Measurements from ENCODE around the gene NARF. TPM values are rescaled to one million over a fixed set of nuclear protein-coding genes. Genes with fewer than 3 reads are reported as not detected.

Gene NARF
- total and polyA plus RNA-seq, 2 donors from 2014 or later, result 29.1 to 45.8 TPM

- intact Hi-C loops (cut with DNase I), result no loop called here
- H3K4me3 ChIP-seq (ENCODE audit: low read length in 3 of 3), result no peak overlapping the region
- H3K36me3 ChIP-seq (ENCODE audit: control insufficient read depth in 2 of 3, insufficient read depth in 3 of 3, low read length in 3 of 3), result no peaks in the 10 kb centered on the region
- DNase-seq, result peak; percentile 88 to 92 (median 89)
- H3K4me1 ChIP-seq (ENCODE audit: control insufficient read depth in 2 of 3, insufficient read depth in 2 of 3, low read depth in 1 of 3, low read length in 3 of 3), result peaks cover 0 to 9% (median 2%) of the 10 kb centered on the region in 3 donors
- H3K27ac ChIP-seq (ENCODE audit: low read depth in 2 of 2, low read length in 2 of 2), result no peak overlapping the region
- no peaks in the 10 kb centered on the region for H3K9me3 ChIP-seq (ENCODE audit: control insufficient read depth in 2 of 3, insufficient read depth in 1 of 3, low read length in 3 of 3)
- no peaks in the 10 kb centered on the region for H3K27me3 ChIP-seq (ENCODE audit: control insufficient read depth, insufficient read depth, low read length)
- H3K9ac ChIP-seq (ENCODE audit: low read length in 3 of 3), result no peak overlapping the region
- TF ChIP-seq CTCF (IDR thresholded peaks at IDR 0.05; ENCODE audit: borderline replicate concordance, extremely low read depth, insufficient read depth), result peak; percentile 26
- FAIRE-seq, result no peak
Measured at GRCh38 chr17:82414548-82415281, 43.8 kb upstream of the NARF start.

GRCh38 chr17:82415336-82415735 lies 43.2 kb upstream of the NARF start:
- FAIRE-seq (no peak), DNase-seq (peak in 1 of 5 donors; percentile 73)
- Histone ChIP-seq H3K4me3 (ENCODE audit: low read length in 3 of 3) (no peak overlapping the region), H3K27ac (ENCODE audit: low read depth in 2 of 2, low read length in 2 of 2) (no peak overlapping the region), H3K4me1 (ENCODE audit: control insufficient read depth in 2 of 3, insufficient read depth in 2 of 3, low read depth in 1 of 3, low read length in 3 of 3) (peaks cover 0 to 9% (median 2%) of the 10 kb centered on the region in 3 donors), H3K9me3 (ENCODE audit: control insufficient read depth in 2 of 3, insufficient read depth in 1 of 3, low read length in 3 of 3) (no peaks in the 10 kb centered on the region), H3K9ac (ENCODE audit: low read length in 3 of 3) (no peak overlapping the region), H3K36me3 (ENCODE audit: control insufficient read depth in 2 of 3, insufficient read depth in 3 of 3, low read length in 3 of 3) (peaks cover 0 to 2% (median 0%) of the 10 kb centered on the region in 3 donors), H3K27me3 (ENCODE audit: control insufficient read depth, insufficient read depth, low read length) (no peaks in the 10 kb centered on the region)
- intact Hi-C loops (cut with DNase I), result no loop called here
- no peak for TF ChIP-seq CTCF (IDR thresholded peaks at IDR 0.05; ENCODE audit: borderline replicate concordance, extremely low read depth, insufficient read depth)

GRCh38 chr17:82415786-82416185 lies 42.8 kb upstream of the NARF start:
- Histone ChIP-seq H3K4me3 (ENCODE audit: low read length in 3 of 3) (no peak overlapping the region), H3K27ac (ENCODE audit: low read depth in 2 of 2, low read length in 2 of 2) (no peak overlapping the region), H3K27me3 (ENCODE audit: control insufficient read depth, insufficient read depth, low read length) (no peaks in the 10 kb centered on the region), H3K9me3 (ENCODE audit: control insufficient read depth in 2 of 3, insufficient read depth in 1 of 3, low read length in 3 of 3) (no peaks in the 10 kb centered on the region), H3K9ac (ENCODE audit: low read length in 3 of 3) (no peak overlapping the region), H3K4me1 (ENCODE audit: control insufficient read depth in 2 of 3, insufficient read depth in 2 of 3, low read depth in 1 of 3, low read length in 3 of 3) (peaks cover 0 to 9% (median 2%) of the 10 kb centered on the region in 3 donors), H3K36me3 (ENCODE audit: control insufficient read depth in 2 of 3, insufficient read depth in 3 of 3, low read length in 3 of 3) (peaks cover 0 to 2% (median 0%) of the 10 kb centered on the region in 3 donors)
- peak in 1 of 5 donors; percentile 65 for DNase-seq
- no peak for TF ChIP-seq CTCF (IDR thresholded peaks at IDR 0.05; ENCODE audit: borderline replicate concordance, extremely low read depth, insufficient read depth)
- intact Hi-C loops (cut with DNase I), result no loop called here
- FAIRE-seq, result no peak
